H9 (cell line): ENCODE results near the gene TENM4. TPM values are rescaled to one million over a fixed set of nuclear protein-coding genes. Genes with fewer than 3 reads are reported as not detected.

Source experiments
- DNase-seq: peaks from one replicate; pipeline ENCODE4 v3.0.0-alpha.2; 2017
- H2AFZ ChIP-seq: one replicate; pipeline ENCODE4 v1.6.1; 2013; ENCODE audit warnings: mild to moderate bottlenecking, low read length, control low read depth, moderate library complexity
- H2AK5ac ChIP-seq: 2 replicates; pipeline ENCODE4 v1.6.1; 2013; ENCODE audit warnings: low read length, control low read depth, mixed read lengths; ENCODE audit not compliant: insufficient read length
- H2BK120ac ChIP-seq: one replicate; pipeline ENCODE4 v1.6.1; 2013; ENCODE audit warnings: low read depth, mild to moderate bottlenecking, low read length, control low read depth, inconsistent platforms; ENCODE audit not compliant: poor library complexity, severe bottlenecking
- H2BK12ac ChIP-seq: 2 replicates; pipeline ENCODE4 v1.6.1; 2013; ENCODE audit warnings: low read length, control low read depth, mixed read lengths, low read depth; ENCODE audit not compliant: insufficient read length
- H2BK15ac ChIP-seq: 2 replicates; pipeline ENCODE4 v1.6.1; 2013; ENCODE audit warnings: low read depth, low read length, control low read depth
- H2BK20ac ChIP-seq: one replicate; pipeline ENCODE4 v1.6.1; 2013; ENCODE audit warnings: low read depth, mild to moderate bottlenecking, low read length, control low read depth, inconsistent platforms; ENCODE audit not compliant: poor library complexity, severe bottlenecking
- H2BK5ac ChIP-seq: 2 replicates; pipeline ENCODE4 v1.6.1; 2013; ENCODE audit warnings: low read length, control low read depth, mixed read lengths; ENCODE audit not compliant: insufficient read length
- H3K14ac ChIP-seq: 2 replicates; pipeline ENCODE4 v1.6.1; 2013; ENCODE audit warnings: low read length, control low read depth; ENCODE audit not compliant: insufficient read depth
- H3K18ac ChIP-seq: 2 replicates; pipeline ENCODE4 v1.6.1; 2013; ENCODE audit warnings: low read depth, mild to moderate bottlenecking, mixed read lengths, low read length, control low read depth; ENCODE audit not compliant: insufficient read length
- H3K23ac ChIP-seq: 2 replicates; pipeline ENCODE4 v1.6.1; 2013; ENCODE audit warnings: low read length, control low read depth, mixed read lengths, low read depth; ENCODE audit not compliant: insufficient read length
- H3K23me2 ChIP-seq: 2 replicates; pipeline ENCODE4 v1.6.1; 2013; ENCODE audit warnings: low read depth, mild to moderate bottlenecking, mixed read lengths, low read length, control low read depth; ENCODE audit not compliant: insufficient read length, poor library complexity, severe bottlenecking
- H3K27ac ChIP-seq: 2 replicates; pipeline ENCODE4 v1.5.1; 2013; ENCODE audit warnings: low read length, control low read depth, mixed read lengths, low read depth; ENCODE audit not compliant: insufficient read length
- H3K27me3 ChIP-seq: 2 replicates; pipeline ENCODE4 v1.6.1; 2013; ENCODE audit warnings: low read length, control low read depth, inconsistent platforms; ENCODE audit not compliant: insufficient read depth
- H3K4ac ChIP-seq: 2 replicates; pipeline ENCODE4 v1.6.1; 2013; ENCODE audit warnings: low read depth, mild to moderate bottlenecking, control low read depth, inconsistent platforms, low read length, moderate library complexity
- H3K4me1 ChIP-seq: 2 replicates; pipeline ENCODE4 v1.6.1; 2013; ENCODE audit warnings: low read length, control low read depth, inconsistent platforms; ENCODE audit not compliant: insufficient read depth
- H3K4me2 ChIP-seq: 2 replicates; pipeline ENCODE4 v1.6.1; 2013; ENCODE audit warnings: low read length, control low read depth, mixed read lengths; ENCODE audit not compliant: insufficient read length, insufficient read depth
- H3K56ac ChIP-seq: 2 replicates; pipeline ENCODE4 v1.6.1; 2013; ENCODE audit warnings: low read depth, mild to moderate bottlenecking, mixed read lengths, low read length, control low read depth; ENCODE audit not compliant: insufficient read length
- H3K79me1 ChIP-seq: 2 replicates; pipeline ENCODE4 v1.6.1; 2013; ENCODE audit warnings: low read depth, mild to moderate bottlenecking, moderate library complexity, low read length, control low read depth, inconsistent platforms; ENCODE audit not compliant: insufficient read depth, poor library complexity, severe bottlenecking
- H3K79me2 ChIP-seq: 2 replicates; pipeline ENCODE4 v1.6.1; 2013; ENCODE audit warnings: low read length, control low read depth, inconsistent platforms; ENCODE audit not compliant: insufficient read depth
- H3K9ac ChIP-seq: 2 replicates; pipeline ENCODE4 v1.6.1; 2013; ENCODE audit warnings: low read length, control low read depth, mixed read lengths; ENCODE audit not compliant: insufficient read length; ENCODE audit errors: extremely low read depth
- H3K9me3 ChIP-seq: one replicate; pipeline ENCODE4 v1.6.1; 2013; ENCODE audit warnings: low read depth, low read length, inconsistent platforms; ENCODE audit not compliant: control insufficient read depth
- H3T11ph ChIP-seq: one replicate; pipeline ENCODE4 v1.6.1; 2013; ENCODE audit warnings: mild to moderate bottlenecking, low read length, control low read depth, inconsistent platforms
- H4K20me1 ChIP-seq: one replicate; pipeline ENCODE4 v1.6.1; 2013; ENCODE audit not compliant: control insufficient read depth, insufficient read length, insufficient read depth
- H4K5ac ChIP-seq: 2 replicates; pipeline ENCODE4 v1.6.1; 2013; ENCODE audit warnings: low read depth, mild to moderate bottlenecking, mixed read lengths, low read length, control low read depth; ENCODE audit not compliant: insufficient read length
- H4K8ac ChIP-seq: replicated peaks from 2 replicates; pipeline ENCODE4 v1.6.1; 2013; ENCODE audit warnings: low read length, control low read depth, mixed read lengths, low read depth; ENCODE audit not compliant: insufficient read length
- H4K91ac ChIP-seq: 2 replicates; pipeline ENCODE4 v1.6.1; 2013; ENCODE audit warnings: low read depth, mild to moderate bottlenecking, moderate library complexity, mixed read lengths, low read length, control low read depth; ENCODE audit not compliant: insufficient read length
- H3K27ac Mint-ChIP-seq, 3 experiments: 2 replicates in 2 of 3; 3 replicates in 1 of 3; pipeline ENCODE4 v1.8.0; 2020 to 2021; ENCODE audit warnings: mixed read lengths in 3 of 3, mild to moderate bottlenecking in 1 of 3, moderate library complexity in 1 of 3
- H3K27me3 Mint-ChIP-seq: 2 replicates; pipeline ENCODE4 v1.8.0; 2021; ENCODE audit warnings: low read depth, mild to moderate bottlenecking, moderate library complexity, mixed read lengths
- H3K36me3 Mint-ChIP-seq, 3 experiments: 2 replicates in 2 of 3; 3 replicates in 1 of 3; pipeline ENCODE4 v1.8.0; 2020 to 2021; ENCODE audit warnings: low read depth in 3 of 3, mixed read lengths in 3 of 3; ENCODE audit not compliant: insufficient read depth in 1 of 3
- H3K4me1 Mint-ChIP-seq, 2 experiments: 2 replicates each; pipeline ENCODE4 v1.8.0; 2020; ENCODE audit warnings: mixed read lengths in 2 of 2
- H3K4me3 Mint-ChIP-seq, 2 experiments: 2 replicates in 1 of 2; 3 replicates in 1 of 2; pipeline ENCODE4 v1.8.0; 2020 to 2021; ENCODE audit warnings: mild to moderate bottlenecking in 2 of 2, mixed read lengths in 2 of 2, moderate library complexity in 1 of 2
- H3K9me3 Mint-ChIP-seq, 2 experiments: 2 replicates in 1 of 2; 3 replicates in 1 of 2; pipeline ENCODE4 v1.8.0; 2020; ENCODE audit warnings: mild to moderate bottlenecking in 2 of 2, mixed read lengths in 2 of 2, moderate library complexity in 1 of 2
- CTCF ChIP-seq: fragments of 200-600 bp; sonication (generic); conservative IDR thresholded peaks from 3 replicates; pipeline ENCODE4 v1.8.0; 2021; ENCODE audit warnings: antibody characterized with exemption, mild to moderate bottlenecking
- WGBS: extraction: QIAGEN DNeasy Blood & Tissue Kit; methylation state at CpG from one replicate; pipeline ENCODE4 v1.1.7; 2013; ENCODE audit warnings: missing lambda C conversion rate, low lambda C conversion rate, mixed read lengths; ENCODE audit not compliant: insufficient read length; ENCODE audit errors: extremely low coverage; 5-methylcytosine and 5-hydroxymethylcytosine counted together
- total RNA-seq: library from RNA; stranded (reverse); gene quantifications from 2 replicates; pipeline ENCODE4 v1.2.1, GENCODE V29; 2021

The TENM4 gene
- total RNA-seq, 1 experiment from 2014 or later, result 4.6 TPM

DNA sequence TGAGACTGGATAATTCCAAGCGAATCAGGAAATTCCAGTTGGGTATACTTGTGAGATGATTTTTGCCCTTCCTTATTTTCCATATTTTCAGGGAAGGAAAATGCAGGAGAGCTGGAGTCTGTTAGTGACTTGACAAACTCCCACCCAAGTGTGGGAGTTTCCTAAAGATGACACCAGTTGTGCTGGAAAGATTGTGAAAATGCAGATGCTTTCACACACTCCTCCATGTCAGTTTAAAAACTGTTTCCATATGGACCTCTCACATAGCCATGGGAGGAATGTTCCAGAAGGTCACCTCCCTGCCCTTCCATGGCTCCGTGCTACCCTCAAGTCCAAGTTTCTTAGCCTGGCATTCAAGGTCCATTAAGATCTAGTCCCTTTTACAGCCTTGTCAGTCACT, 515.4 kb downstream of the TENM4 start:
- Histone ChIP-seq H3K23me2 (no peaks in the 10 kb centered on the region), H3K79me1 (no peaks in the 10 kb centered on the region), H3K79me2 (no peaks in the 10 kb centered on the region), H4K5ac (no peak overlapping the region), H2AK5ac (no peak overlapping the region), H3K9ac (no peak overlapping the region), H3K23ac (no peak overlapping the region), H2BK20ac (no peak overlapping the region), H3T11ph (no peak overlapping the region), H2BK12ac (no peak overlapping the region), H2BK5ac (no peak overlapping the region), H3K4me1 (peaks cover 8% of the 10 kb centered on the region; the same call in 1 of the 2 replicates), H3K56ac (no peak overlapping the region), H3K4me2 (no peak overlapping the region), H2BK15ac (no peak overlapping the region), H3K18ac (no peak overlapping the region), H4K91ac (no peak overlapping the region), H3K14ac (no peak overlapping the region), H3K4ac (no peak overlapping the region), H4K20me1 (no peaks in the 10 kb centered on the region), H3K9me3 (no peaks in the 10 kb centered on the region), H2BK120ac (no peak overlapping the region), H3K27ac (no peak overlapping the region), H4K8ac (no peak overlapping the region), H2AFZ (no peak overlapping the region), H3K27me3 (peaks cover 24% of the 10 kb centered on the region)
- no peak overlapping the region for H3K27ac Mint-ChIP-seq
- no peak for TF ChIP-seq CTCF
- no CpG with 5 or more reads among the region's 2 CpGs for WGBS
- no peaks in the 10 kb centered on the region for H3K9me3 Mint-ChIP-seq
- peaks cover 32 to 36% of the 10 kb centered on the region in 2 experiments for H3K4me1 Mint-ChIP-seq
- H3K27me3 Mint-ChIP-seq, result peaks cover 84% of the 10 kb centered on the region
- no peak overlapping the region for H3K4me3 Mint-ChIP-seq
- DNase-seq, result no peak
- H3K36me3 Mint-ChIP-seq, result no peaks in the 10 kb centered on the region
